NCI-H460 (cell line): ENCODE results near the gene ERG. TPM values are rescaled to one million over a fixed set of nuclear protein-coding genes. Genes with fewer than 3 reads are reported as not detected.

ENCODE experiments used
- DNase-seq: peaks from one replicate; pipeline ENCODE4 v3.0.0-alpha.2; 2016; ENCODE audit warnings: low read depth; ENCODE audit errors: extremely low read depth
- total RNA-seq: library from RNA; depleted of rRNA; stranded (reverse); fragments of >200 nt; shearing (Covaris generic); gene quantifications from 2 replicates; pipeline ENCODE4 v1.2.3, GENCODE V29; 2014

The ERG gene
- total RNA-seq, 1 experiment from 2014 or later: not detected

DNA sequence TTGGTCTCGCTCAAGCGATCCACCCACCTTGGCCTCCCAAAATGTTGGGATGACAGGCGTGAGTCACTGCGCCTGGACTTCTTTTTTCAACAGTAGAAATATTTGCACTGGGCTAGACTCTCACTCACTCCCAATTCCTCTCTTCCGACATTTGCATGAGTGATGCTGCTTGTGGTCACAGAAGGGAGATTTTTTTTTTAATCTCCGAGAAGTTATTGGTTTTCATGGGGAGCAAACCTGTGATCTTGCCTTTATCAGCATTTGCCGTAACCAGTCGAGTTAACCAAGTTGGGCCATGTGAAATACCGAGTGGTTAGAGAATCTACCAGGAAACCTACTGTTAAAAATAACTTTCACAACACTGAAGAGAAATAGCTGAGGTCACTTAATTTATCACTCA, 21.1 kb downstream of the ERG start:
- no peak for DNase-seq

DNA sequence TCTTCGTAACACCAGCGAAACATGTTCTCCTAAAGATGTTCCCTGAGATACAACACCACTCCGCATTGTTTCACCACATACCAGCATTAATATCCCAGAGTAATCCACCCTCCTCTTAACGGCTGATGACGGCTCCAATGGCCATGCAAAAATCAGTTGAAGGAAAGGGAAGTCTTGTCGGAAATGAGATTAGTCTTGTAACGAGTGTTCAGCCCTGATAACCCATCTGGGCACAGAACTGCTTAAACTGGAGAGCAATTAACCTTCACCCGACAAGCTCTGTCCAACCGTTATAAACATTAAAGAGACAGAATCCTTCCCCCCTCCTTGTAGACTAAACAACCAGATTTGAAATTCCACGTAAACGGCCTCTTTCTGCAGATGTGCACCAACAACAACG, 21.9 kb downstream of the ERG start:
- DNase-seq: no peak

DNA sequence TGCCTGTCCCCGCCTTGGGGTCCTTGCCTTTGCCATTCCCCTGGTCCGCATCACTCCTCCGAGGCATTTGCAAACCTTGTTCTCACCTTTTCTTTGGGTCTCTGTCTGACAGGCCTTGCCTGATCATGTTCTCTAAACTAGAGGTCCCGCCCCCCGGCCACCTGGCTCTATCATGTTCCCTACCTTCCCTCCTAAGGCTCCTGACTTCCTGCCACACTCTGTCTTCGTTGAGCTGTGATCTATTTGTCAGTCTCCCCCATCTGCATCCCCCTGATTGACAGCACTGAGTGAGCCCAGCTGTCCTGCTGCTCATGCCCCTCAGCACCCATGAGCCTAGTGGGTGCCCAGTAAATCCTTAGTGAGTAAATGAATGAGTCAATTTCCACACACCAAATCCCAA, 22.8 kb downstream of the ERG start:
- no peak for DNase-seq

DNA sequence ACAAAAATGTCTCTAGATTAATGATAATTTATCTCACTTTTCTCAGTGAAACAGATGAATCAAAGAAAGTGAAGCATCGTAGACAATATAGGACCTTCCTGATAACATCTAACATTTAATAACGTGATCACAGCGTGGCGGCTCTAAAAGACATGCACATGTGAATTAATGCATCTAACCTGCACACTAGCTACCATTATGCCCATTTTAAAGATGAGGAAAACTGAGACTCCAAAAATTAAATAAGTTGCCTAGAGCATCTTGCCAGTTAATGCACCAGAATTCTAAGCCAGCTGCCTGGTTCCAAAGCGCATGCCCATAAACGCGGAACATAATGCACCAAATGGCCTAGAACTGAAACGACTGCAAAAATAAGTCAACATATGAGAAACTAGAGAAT, 23.5 kb downstream of the ERG start:
- no peak for DNase-seq

DNA sequence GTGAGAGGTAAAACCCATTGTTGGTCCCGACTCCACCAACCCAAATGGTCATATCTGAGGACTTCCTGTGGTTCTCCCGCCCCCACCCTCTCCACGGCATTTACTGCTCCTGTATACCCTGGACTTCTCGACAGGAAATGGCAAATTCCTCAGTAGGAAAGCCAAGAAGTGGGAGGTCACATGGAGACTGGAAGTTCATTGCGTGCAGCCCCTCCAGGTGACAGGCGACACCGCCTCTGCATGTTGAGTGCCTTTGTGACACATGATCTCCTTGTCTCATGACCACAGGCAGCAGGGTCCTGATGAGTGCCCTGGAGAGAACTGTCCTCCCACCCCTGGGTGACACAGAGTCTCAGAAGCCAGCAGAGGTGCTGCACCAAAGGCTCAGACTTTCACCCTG, 24.2 kb downstream of the ERG start:
- no peak for DNase-seq

DNA sequence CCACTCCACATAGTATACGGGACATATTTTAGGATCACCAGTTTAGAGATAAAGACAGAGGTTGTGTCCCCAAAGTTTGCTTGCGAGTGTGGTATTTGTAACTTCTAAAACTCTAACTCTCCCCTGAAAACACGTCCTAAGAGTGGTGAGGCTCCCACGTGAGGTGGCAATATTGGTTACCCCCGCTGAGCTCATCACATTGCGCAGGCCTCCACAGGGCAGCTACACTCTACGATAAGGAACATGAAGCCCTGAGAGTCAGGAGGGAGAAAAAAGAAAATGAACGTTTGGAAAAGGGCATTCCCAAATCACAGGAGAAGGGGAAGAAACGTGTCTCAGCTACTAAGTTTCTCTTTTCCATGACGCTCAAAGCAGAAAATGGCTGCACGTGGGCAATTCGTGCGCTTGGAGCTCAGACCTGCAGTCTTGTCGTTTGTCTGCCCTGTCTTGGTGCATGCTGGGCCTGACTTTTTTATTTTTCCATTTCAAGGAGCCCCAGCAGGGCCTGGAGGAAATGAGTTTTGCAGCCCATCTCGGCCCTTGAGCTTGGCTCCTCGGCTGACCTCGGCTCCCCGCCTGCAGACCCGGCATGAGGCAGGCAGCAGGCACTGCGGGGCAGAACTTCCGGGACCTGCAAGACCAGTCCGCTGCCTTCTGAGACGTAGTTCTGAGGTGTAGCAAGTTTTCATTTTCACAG, 25.7 kb downstream of the ERG start:
- DNase-seq: no peak

DNA sequence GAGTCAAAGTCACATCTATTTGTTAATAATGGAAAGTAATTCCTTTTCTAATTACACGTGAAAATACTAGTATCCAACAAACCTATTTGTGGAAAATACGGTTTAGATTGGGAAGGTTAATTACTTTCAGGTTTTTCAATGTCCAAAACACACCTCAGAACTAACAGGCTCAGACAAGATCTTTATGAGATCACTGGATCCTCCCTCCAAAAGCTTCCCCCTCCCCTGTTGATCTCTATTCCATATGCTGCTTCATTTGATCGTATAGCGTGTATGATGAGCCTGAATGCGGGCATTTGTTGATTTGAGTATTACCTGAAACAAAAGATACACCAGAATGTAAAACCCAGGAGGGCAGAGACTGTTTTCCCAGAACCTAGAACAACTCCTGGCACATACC, 26.5 kb downstream of the ERG start:
- DNase-seq: no peak

DNA sequence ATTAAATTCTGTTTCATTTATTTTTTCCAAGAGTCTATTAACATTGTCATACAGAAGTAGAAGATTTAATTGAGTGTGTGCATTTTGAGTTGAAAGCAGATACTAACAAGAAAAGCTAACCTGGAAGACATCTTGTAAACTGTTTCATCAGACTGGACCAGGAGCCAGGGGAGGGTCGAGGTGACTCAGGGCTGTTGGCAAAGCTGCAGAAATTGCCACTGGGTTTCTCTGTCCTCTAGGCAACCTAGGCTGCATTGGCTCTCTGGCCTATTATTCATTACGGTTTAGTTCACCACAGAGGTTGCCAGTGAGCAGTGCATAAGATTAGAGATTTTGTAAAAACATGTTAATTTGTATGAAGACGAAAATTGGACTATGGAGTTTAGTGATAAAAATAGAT, 27.5 kb downstream of the ERG start:
- DNase-seq: no peak

DNA sequence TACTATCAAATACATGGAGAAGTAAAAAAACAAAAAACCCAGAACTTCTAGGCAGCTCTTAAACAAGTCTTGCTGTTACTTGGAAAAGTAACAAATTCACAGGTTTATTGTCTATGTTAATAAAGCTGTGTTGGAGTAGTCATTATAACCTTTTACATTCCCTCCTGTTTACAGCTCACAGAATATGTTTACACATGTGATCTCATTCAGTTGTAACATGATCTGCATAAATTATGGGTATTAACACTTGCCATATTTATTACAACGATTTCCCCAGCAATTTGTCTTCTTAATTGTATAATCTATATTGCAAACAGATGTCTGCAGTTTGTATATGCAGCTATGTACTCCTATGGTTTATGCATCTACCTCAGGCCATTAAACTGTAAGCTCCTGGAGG, 28.6 kb downstream of the ERG start:
- DNase-seq: no peak

DNA sequence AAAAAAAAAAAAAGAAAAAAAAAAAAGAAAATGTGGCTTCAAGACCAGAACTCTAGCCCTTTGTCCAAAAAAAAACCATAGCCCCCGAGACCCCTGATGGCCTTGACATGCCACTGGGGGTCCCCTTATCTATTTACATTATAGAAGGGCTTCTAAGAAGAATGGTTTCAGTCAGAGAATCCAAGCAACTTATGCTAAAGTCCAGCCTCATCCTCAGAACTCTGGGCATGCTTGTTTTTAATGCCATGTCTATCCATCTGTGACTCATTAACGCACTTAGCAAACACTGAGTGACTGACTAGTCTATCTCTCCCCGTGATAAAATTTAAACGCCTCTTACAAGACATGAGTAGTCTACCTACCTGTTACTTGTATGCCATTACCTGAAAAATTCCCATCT, 29.3 kb downstream of the ERG start:
- no peak for DNase-seq

DNA sequence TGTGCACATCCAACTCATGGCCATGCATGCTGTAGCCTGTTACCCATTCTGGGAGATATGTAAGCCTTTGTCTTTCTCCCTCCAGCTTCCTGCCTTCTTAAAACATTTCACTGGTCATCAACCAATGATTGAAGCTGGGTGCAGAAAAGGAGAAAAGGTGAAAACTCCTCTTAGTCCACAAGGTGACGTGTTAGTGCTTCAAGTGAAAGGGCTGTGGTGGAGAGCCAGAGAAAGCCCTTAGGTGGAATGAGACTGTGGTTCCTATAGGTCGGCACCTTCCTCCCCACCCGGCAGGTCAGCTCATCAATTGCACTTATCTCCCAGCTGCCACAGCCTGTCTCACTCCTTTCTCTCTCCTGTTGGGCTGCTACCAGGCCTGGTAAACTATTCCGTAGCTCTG, 30.4 kb downstream of the ERG start:
- DNase-seq: no peak

DNA sequence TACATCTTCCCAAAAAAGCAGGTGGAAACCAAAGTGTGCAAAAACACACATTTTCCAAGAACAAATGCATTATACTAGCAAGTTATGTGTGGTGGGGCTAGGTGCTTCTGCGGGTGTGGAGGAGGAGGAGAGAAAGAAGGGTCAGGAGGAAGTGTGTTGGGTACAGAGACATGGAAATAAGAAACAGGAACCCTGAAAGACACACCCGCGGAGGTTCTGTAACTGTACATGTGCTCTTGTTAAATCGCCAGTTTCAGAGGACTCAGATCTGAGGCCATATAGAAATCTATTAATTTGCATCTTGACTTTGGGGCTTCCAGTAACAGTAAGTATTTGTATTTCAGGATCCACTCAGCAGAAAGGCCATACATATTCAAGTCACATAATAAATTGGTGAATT, 30.9 kb downstream of the ERG start:
- DNase-seq: no peak

DNA sequence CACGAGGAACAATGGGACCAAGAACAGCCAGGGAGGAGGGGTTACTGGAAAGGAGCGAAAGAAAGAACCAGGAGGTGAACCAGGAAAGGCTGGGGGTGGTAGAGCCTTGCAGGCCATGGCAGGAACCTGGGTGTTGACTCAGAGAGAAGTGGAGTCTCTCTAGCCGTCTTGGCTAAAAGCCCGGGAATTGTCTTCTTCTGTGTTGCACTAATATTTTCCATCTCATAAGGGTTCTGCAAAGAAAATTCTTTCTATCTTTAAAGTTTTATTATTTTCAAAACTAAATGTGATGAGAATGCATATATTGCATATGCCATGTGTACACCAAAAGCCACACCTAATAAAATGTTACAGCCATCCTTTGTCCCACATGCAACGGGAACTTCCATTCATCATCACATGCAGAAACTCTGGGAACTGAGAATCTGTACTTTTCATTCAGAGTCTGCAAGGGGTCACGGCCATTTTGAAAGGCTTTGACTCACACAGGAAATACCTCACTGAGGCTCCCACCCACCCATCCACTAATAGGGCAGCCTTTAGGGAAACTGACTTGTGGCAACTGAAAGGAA, 38.0 kb downstream of the ERG start:
- no peak for DNase-seq

DNA sequence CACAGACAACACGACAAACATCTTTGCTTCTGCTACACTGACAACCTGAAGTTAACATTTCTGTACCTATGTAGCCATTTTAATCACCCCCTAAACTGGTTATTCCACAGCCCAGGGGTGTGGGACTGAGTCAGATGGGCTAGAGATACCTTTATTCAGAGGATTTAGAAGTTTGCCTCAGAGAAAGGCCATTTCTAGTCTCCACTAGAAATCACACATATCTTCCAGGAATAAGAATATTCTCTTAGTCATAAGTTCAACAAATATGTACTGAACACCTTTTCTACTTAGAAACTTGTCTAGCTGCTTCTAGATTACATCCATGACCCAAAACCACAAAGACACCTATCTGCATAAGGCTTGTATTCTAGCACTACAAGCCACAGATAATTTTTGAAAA, 38.8 kb downstream of the ERG start:
- no peak for DNase-seq

DNA sequence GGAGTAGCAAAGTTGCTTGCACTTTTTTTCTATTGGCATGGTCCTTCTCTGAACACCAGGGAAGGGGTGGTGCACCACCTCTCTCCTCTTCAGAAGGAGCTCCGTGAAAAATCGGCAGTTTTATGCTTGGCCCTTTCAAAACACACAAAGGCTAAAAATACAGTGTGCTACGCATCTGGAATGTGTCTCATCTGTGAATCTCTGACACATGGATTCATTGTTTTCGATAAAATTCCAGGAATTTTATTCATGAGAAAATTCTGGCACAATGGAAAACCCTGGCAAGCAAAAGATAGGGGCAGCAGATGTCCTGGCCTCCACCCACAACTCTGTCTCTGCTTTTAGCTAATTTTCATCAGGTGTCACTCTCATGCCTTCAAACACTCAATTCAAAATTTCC, 42.9 kb downstream of the ERG start:
- no peak for DNase-seq

DNA sequence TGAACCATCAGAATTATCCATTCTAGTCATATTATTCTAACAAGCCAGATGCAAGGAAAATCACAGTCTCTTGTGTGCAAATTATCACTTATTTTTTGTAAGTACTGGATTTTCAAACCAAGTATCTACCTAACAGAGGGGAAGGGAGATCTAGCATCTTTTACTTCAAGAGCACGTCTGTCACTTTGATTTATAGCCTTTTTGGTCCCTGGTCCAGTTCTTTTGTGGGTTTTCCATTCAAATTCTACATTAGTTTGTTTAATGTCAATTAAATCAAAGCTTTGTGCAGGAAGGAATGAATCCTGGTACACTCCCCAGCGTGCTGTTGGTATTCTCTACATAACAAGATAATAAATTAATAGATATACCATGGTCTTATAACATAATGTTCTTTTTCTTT, 43.6 kb downstream of the ERG start:
- DNase-seq: no peak

DNA sequence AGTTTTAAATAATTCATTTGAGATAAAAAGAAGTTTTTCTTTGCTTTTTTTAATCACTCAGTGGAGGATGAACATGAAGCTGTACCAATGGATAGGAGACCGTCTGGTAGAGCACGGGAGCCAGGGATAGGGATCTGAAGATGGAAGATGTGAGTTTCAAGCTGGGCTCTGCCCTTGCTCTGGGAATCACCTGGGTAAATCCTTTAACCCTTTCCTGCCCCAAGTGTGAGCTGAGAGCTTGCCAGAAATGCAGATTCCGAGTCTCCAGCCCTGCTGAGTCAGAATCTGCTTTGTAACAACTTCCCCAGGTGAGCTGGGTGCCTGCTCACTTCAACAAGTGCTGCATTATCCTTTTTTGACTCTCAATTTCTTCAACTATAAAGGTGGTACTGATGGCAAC, 44.1 kb downstream of the ERG start:
- DNase-seq: no peak

DNA sequence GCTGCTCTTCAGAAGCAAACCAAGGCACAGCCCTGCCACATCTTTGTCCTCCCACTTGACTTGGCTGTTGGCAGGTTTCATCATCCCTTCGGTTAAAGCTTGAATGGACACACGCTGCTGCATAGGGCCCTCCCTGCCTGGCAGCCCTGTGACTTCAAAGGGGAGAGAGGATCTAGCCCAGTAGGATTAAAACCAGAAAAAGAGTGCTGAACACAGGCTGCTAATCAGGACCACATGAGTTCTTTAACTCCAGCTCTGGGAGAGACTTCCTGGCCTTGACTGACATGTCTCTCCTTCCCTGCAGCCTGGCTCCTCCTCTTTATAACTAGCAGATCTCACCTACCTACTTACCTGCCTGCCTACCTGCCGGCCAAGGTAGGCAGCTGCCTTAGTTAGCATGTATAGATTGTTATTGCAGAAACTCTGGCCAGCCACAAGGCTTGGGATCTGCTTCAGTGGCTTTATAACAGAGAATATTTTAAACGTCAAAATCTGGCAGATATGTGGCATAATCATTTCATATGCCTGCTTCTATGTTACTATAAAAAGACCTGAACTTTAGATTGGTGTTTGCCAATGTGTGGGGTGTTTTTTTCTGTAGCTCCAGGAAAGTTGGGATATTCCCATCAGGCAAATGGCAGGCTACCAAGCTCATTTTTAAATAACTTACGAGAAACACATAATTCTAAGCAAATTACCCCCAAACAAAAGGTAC, 49.4 kb downstream of the ERG start:
- DNase-seq: no peak

DNA sequence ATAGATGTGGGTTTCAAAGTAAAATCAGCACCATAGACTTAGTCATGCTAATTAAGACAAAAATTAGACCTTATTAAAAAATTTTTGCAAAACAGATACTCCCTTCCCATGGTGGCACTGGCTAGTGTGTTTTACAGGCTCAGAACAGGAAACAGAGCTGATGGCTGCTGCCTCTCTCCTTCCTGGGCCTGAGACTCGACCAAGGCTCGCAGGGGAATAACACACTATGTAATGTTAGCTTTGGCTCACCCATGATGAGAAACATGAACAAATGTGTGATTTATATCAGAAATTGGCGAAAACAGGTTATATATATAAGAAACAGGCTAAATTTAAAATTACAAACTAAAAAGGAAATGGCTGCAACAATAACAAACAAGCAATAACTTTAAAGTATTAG, 50.7 kb downstream of the ERG start:
- no peak for DNase-seq

DNA sequence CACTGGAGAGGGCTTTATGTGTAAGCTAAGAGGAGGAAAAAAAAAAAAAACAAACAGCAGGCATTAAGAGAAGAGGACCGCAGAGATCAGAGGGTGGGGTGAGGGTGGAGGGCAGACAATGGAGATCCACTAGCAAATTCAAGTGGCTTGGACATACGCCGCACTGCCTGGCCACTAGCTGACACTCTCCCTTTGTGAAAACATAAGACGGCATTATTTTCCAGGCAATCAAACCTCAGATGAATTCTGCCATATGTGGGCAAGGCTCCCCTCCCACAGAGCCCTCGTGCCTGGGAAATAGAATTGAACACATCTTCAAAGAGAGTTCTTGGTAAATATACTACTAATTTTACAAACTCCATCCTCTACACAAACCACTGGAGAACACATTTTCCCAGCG, 53.6 kb downstream of the ERG start:
- no peak for DNase-seq

DNA sequence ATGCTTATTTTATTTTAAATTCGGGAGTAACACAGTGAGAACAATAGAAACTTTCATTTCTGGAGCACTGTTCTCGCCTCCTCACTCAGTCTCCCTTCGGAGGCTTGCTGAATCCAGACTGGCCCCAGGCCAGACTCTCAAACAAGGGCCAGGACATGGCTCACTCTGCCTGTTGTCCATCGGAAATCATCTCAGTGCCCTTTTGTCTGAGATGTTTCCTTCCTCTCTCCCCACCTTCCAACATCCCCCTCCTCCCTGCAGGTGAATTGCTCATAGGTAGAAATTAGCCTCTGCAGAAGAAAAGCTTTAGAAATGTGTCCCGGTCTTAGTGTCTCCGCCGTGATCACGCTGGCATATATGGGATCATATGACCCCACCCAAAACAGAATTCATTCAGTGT, 55.2 kb downstream of the ERG start:
- DNase-seq: no peak

DNA sequence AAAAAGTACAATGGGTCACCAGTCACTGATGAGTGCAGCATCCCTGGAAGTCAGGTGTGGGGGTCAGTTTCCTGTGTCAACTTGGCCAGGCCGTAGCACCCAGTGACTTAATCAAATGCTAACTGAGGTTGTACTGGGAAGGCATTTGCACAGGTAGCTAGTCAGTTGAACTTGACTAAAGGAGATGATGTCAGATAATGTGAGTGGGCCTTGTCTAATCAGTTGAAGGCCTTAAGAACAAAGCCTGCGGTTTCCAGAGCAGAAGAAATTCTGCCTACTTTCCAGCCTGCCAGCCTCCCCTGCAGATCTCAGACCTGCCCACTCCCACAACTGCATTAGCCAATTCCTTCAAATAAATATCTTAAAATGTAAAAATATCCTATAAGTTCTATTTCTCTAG, 57.1 kb downstream of the ERG start:
- DNase-seq: no peak
